Trophoblast cell (in vitro differentiated cells and primary cell): ENCODE data around the gene SYCP3.

Experiments
- DNase-seq, 2 donors: peaks; one replicate each; pipeline ENCODE4 v3.0.0-alpha.2; 2016
- H2AFZ ChIP-seq: 2 replicates; pipeline ENCODE4 v1.6.1; 2013; ENCODE audit warnings: low read length, moderate library complexity, mild to moderate bottlenecking; ENCODE audit not compliant: insufficient read depth, poor library complexity
- H2AK5ac ChIP-seq: 2 replicates; pipeline ENCODE4 v1.6.1; 2013; ENCODE audit warnings: mild to moderate bottlenecking, low read length
- H2BK120ac ChIP-seq: 2 replicates; pipeline ENCODE4 v1.6.1; 2013; ENCODE audit warnings: low read length, mild to moderate bottlenecking, moderate library complexity; ENCODE audit not compliant: insufficient read depth, poor library complexity
- H2BK12ac ChIP-seq: 2 replicates; pipeline ENCODE4 v1.6.1; 2013; ENCODE audit warnings: mild to moderate bottlenecking, low read length, moderate library complexity
- H2BK5ac ChIP-seq: 2 replicates; pipeline ENCODE4 v1.6.1; 2013; ENCODE audit warnings: low read length, low read depth, moderate library complexity, mild to moderate bottlenecking; ENCODE audit not compliant: poor library complexity
- H3K14ac ChIP-seq: 2 replicates; pipeline ENCODE4 v1.6.1; 2013; ENCODE audit warnings: mild to moderate bottlenecking, low read length
- H3K18ac ChIP-seq: 2 replicates; pipeline ENCODE4 v1.6.1; 2013; ENCODE audit warnings: mild to moderate bottlenecking, low read length
- H3K23ac ChIP-seq: 2 replicates; pipeline ENCODE4 v1.6.1; 2013; ENCODE audit warnings: low read length
- H3K27ac ChIP-seq: 2 replicates; pipeline ENCODE4 v1.5.1; 2013; ENCODE audit warnings: low read depth, mild to moderate bottlenecking, inconsistent platforms, low read length, moderate library complexity
- H3K27me3 ChIP-seq: 2 replicates; pipeline ENCODE4 v1.6.1; 2013; ENCODE audit warnings: inconsistent platforms, mild to moderate bottlenecking, low read length, moderate library complexity; ENCODE audit not compliant: insufficient read depth
- H3K36me3 ChIP-seq, 2 experiments: 1 replicate in 1 of 2; 2 replicates in 1 of 2; pipeline ENCODE4 v1.6.1; 2013; ENCODE audit warnings: low read length in 2 of 2, mild to moderate bottlenecking in 2 of 2, moderate library complexity in 1 of 2; ENCODE audit not compliant: insufficient read depth in 2 of 2, control insufficient read depth in 1 of 2
- H3K4ac ChIP-seq: 2 replicates; pipeline ENCODE4 v1.6.1; 2013; ENCODE audit warnings: low read depth, mild to moderate bottlenecking, low read length, moderate library complexity
- H3K4me1 ChIP-seq, 2 experiments: 1 replicate in 1 of 2; 2 replicates in 1 of 2; pipeline ENCODE4 v1.6.1; 2013; ENCODE audit warnings: low read length in 2 of 2, mild to moderate bottlenecking in 2 of 2, moderate library complexity in 1 of 2; ENCODE audit not compliant: insufficient read depth in 2 of 2, control insufficient read depth in 1 of 2
- H3K4me2 ChIP-seq: 2 replicates; pipeline ENCODE4 v1.6.1; 2013; ENCODE audit warnings: inconsistent platforms, mild to moderate bottlenecking, low read length, moderate library complexity
- H3K4me3 ChIP-seq: 2 replicates; pipeline ENCODE4 v1.5.1; 2013; ENCODE audit warnings: mild to moderate bottlenecking, low read depth, low read length, inconsistent platforms
- H3K79me1 ChIP-seq: one replicate; pipeline ENCODE4 v1.6.1; 2013; ENCODE audit warnings: low read length
- H3K79me2 ChIP-seq: 2 replicates; pipeline ENCODE4 v1.6.1; 2013; ENCODE audit warnings: low read length, mild to moderate bottlenecking; ENCODE audit not compliant: control insufficient read depth, insufficient read depth, poor library complexity
- H3K9ac ChIP-seq: 2 replicates; pipeline ENCODE4 v1.6.1; 2013; ENCODE audit warnings: mild to moderate bottlenecking, low read length
- H3K9me3 ChIP-seq: 2 replicates; pipeline ENCODE4 v1.6.1; 2013; ENCODE audit warnings: low read depth, mild to moderate bottlenecking, control low read depth, inconsistent platforms, low read length; ENCODE audit not compliant: insufficient read depth
- H4K12ac ChIP-seq: 2 replicates; pipeline ENCODE4 v1.6.1; 2013; ENCODE audit warnings: low read depth, mild to moderate bottlenecking, low read length, moderate library complexity
- H4K8ac ChIP-seq: 2 replicates; pipeline ENCODE4 v1.6.1; 2013; ENCODE audit warnings: low read depth, mild to moderate bottlenecking, low read length, moderate library complexity
- H4K91ac ChIP-seq: one replicate; pipeline ENCODE4 v1.6.1; 2013; ENCODE audit warnings: low read depth, mild to moderate bottlenecking, low read length, moderate library complexity
- WGBS: extraction: QIAGEN DNeasy Blood & Tissue Kit; methylation state at CpG from one replicate; pipeline ENCODE4 v1.1.7; 2013; ENCODE audit warnings: missing lambda C conversion rate; ENCODE audit not compliant: insufficient read length, insufficient coverage; ENCODE audit errors: extremely low coverage; 5-methylcytosine and 5-hydroxymethylcytosine counted together

The SYCP3 gene

GRCh38 chr12:101703487-101703886 lies 35.8 kb downstream of the SYCP3 start:
- Histone ChIP-seq H2BK12ac (peak overlapping the region; percentile 31), H2BK120ac (no peak overlapping the region), H3K4ac (no peak overlapping the region), H3K18ac (peak overlapping the region; percentile 22), H4K91ac (no peak overlapping the region), H4K8ac (peak overlapping the region; percentile 54), H2AK5ac (no peak overlapping the region), H3K4me1 (peaks cover 3 to 5% of the 10 kb centered on the region in 2 experiments), H3K79me1 (no peaks in the 10 kb centered on the region), H3K4me3 (no peak overlapping the region), H4K12ac (no peak overlapping the region), H3K27me3 (no peaks in the 10 kb centered on the region), H3K14ac (no peak overlapping the region), H3K4me2 (no peak overlapping the region), H3K79me2 (no peaks in the 10 kb centered on the region), H3K23ac (no peak overlapping the region), H3K36me3 (no peaks in the 10 kb centered on the region), H2BK5ac (no peak overlapping the region), H3K9ac (no peak overlapping the region), H3K9me3 (no peaks in the 10 kb centered on the region), H3K27ac (no peak overlapping the region), H2AFZ (no peak overlapping the region)
- no peak for DNase-seq
- no CpG with 5 or more reads among the region's 3 CpGs for WGBS

DNA sequence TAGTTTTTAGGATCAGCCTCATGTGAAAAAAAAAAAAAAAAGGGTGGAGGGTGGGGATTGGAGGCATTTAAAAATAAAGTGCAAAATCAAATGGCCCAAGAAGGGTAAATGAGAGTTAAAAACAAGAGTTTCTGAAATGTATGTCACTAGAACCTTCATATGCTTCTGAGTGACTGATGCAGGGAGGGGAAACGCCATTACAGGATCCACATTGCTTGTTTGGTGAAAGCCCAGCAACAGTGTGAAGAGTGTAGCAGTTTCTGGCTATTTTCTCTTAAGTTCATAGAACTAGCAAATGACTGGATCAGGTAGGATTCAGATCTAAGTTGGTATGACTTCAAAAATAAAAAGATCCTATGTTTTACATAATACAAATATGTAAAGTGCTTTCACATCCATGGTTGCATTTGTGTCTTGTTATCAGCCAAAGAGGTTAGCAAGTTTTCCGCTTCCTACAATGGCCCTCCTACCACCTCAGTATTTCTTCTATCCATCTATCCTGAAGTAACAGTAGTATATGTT lies 38.9 kb downstream of the SYCP3 start:
- no peak overlapping the region for H3K9ac ChIP-seq
- H3K36me3 ChIP-seq, result no peaks in the 10 kb centered on the region
- no peak overlapping the region for H3K4ac ChIP-seq
- WGBS, result no CpG with 5 or more reads among the region's 2 CpGs
- H2BK12ac ChIP-seq, result no peak overlapping the region
- no peaks in the 10 kb centered on the region for H3K27me3 ChIP-seq
- H3K4me3 ChIP-seq, result no peak overlapping the region
- no peak overlapping the region for H3K23ac ChIP-seq
- H4K8ac ChIP-seq, result no peak overlapping the region
- no peak overlapping the region for H2AK5ac ChIP-seq
- no peak overlapping the region for H3K27ac ChIP-seq
- peaks cover 3% of the 10 kb centered on the region for H3K79me2 ChIP-seq
- no peak overlapping the region for H2AFZ ChIP-seq
- no peak overlapping the region for H3K4me2 ChIP-seq
- H3K18ac ChIP-seq, result no peak overlapping the region
- H2BK5ac ChIP-seq, result no peak overlapping the region
- no peaks in the 10 kb centered on the region for H3K9me3 ChIP-seq
- H2BK120ac ChIP-seq, result no peak overlapping the region
- peaks cover 3 to 5% of the 10 kb centered on the region in 2 experiments for H3K4me1 ChIP-seq
- H3K14ac ChIP-seq, result no peak overlapping the region
- no peak for DNase-seq
- H4K91ac ChIP-seq, result no peak overlapping the region
- H3K79me1 ChIP-seq, result peaks cover 7% of the 10 kb centered on the region
- no peak overlapping the region for H4K12ac ChIP-seq

GRCh38 chr12:101698800-101699347 lies 40.4 kb downstream of the SYCP3 start:
- H4K8ac ChIP-seq, result no peak overlapping the region
- no peak overlapping the region for H3K14ac ChIP-seq
- H3K9me3 ChIP-seq, result no peaks in the 10 kb centered on the region
- H3K4ac ChIP-seq, result no peak overlapping the region
- DNase-seq, result no peak
- peaks cover 3 to 5% of the 10 kb centered on the region in 2 experiments for H3K4me1 ChIP-seq
- peaks cover 3% of the 10 kb centered on the region for H3K79me2 ChIP-seq
- no peaks in the 10 kb centered on the region for H3K27me3 ChIP-seq
- H3K4me3 ChIP-seq, result no peak overlapping the region
- H2AK5ac ChIP-seq, result no peak overlapping the region
- no peak overlapping the region for H4K12ac ChIP-seq
- H2BK5ac ChIP-seq, result no peak overlapping the region
- no peak overlapping the region for H2BK120ac ChIP-seq
- H2AFZ ChIP-seq, result no peak overlapping the region
- no peak overlapping the region for H3K23ac ChIP-seq
- H4K91ac ChIP-seq, result no peak overlapping the region
- peak overlapping the region; percentile 99 for H3K4me2 ChIP-seq
- H3K18ac ChIP-seq, result no peak overlapping the region
- H2BK12ac ChIP-seq, result no peak overlapping the region
- H3K79me1 ChIP-seq, result peaks cover 7% of the 10 kb centered on the region
- H3K27ac ChIP-seq, result no peak overlapping the region
- WGBS, result no CpG with 5 or more reads among the region's 12 CpGs
- no peaks in the 10 kb centered on the region for H3K36me3 ChIP-seq
- no peak overlapping the region for H3K9ac ChIP-seq

- peak overlapping the region; percentile 89 for H4K8ac ChIP-seq
- peaks cover 3% of the 10 kb centered on the region for H3K79me2 ChIP-seq
- H3K4me2 ChIP-seq, result peak overlapping the region; percentile 99
- peak overlapping the region; percentile 76 for H2AFZ ChIP-seq
- H3K36me3 ChIP-seq, result no peaks in the 10 kb centered on the region
- peak overlapping the region; percentile 83 for H2BK5ac ChIP-seq
- H4K12ac ChIP-seq, result peak overlapping the region; percentile 56
- H3K27me3 ChIP-seq, result no peaks in the 10 kb centered on the region
- no peaks in the 10 kb centered on the region for H3K9me3 ChIP-seq
- peak overlapping the region; percentile 91 for H4K91ac ChIP-seq
- no peak overlapping the region for H2AK5ac ChIP-seq
- DNase-seq, result peak; percentile 33 to 54
- peak overlapping the region; percentile 42 for H3K4ac ChIP-seq
- H3K27ac ChIP-seq, result peak overlapping the region; percentile 62
- H3K79me1 ChIP-seq, result peaks cover 7% of the 10 kb centered on the region
- H3K9ac ChIP-seq, result peak overlapping the region; percentile 60
- peak overlapping the region; percentile 95 for H3K4me3 ChIP-seq
- no CpG with 5 or more reads among the region's 67 CpGs for WGBS
- H3K14ac ChIP-seq, result peak overlapping the region; percentile 88
- peak overlapping the region; percentile 94 for H3K18ac ChIP-seq
- H2BK12ac ChIP-seq, result peak overlapping the region; percentile 68
- no peak overlapping the region for H3K23ac ChIP-seq
- peak overlapping the region; percentile 60 for H2BK120ac ChIP-seq
- H3K4me1 ChIP-seq, result peaks cover 2 to 3% of the 10 kb centered on the region in 2 experiments
Measured at GRCh38 chr12:101697930-101698799, 41.1 kb downstream of the SYCP3 start.
